Esophagus mucosa (tissue), 1 donor: ENCODE data around the gene THY1. TPM values are rescaled to one million over a fixed set of nuclear protein-coding genes. Genes with fewer than 3 reads are reported as not detected.

Experiments used
- ATAC-seq: fragments of 200-7000 bp; cut with Tn5 transposase; one replicate; pipeline ENCODE4 v1.9.1; 2020
- total RNA-seq: library from RNA; stranded (reverse); gene quantifications from one replicate; pipeline ENCODE4 v1.2.4, GENCODE V29; 2023
- donor health status: DM: yes; HTN: yes; CAD: no.

Gene THY1
- total RNA-seq, 1 donor from 2014 or later = 3.6 TPM

DNA sequence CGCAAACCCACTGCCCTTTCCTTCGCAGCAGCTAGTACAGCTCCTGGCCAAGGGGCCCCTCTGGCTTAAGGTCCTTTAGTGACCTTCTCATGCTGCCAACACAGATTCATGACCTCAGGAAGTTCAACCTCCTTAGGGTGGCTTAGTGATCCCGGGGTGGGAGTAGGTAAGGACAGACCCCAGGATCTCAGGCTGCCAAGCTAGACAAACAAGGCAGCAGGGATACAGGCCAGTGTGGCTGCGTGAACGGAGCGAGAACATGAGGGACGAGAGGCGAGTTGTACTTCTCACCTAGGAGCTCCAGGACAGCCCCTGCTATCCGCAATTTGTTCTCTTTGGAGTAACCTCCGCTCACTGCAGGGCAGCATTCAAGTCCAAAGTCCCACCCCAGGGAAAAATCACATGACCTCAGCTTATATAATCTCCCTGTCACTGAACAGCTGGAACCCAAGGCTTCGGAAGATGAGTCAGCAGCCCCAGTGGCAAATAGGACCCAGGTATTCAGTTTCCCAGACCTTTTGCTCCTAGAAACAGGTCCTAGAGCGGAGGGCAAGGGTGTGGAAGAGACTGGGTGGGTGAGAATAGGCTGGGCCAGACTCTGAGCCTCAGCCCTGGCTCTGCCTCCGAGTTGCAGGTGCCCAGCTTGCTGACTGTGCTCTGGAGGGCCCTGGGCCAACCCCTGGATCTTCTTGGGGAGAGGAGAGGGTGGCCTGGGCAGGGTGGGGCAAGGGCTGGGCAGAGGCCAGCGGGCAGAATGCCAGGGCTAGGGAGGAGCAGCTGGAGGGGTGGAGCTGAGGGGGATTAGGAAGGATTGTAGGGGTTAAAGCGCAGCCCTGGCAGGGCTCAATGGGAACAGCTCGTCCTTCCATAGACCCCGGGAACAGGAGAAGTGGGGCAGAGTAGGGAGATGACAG is 54.6 kb downstream of the THY1 start:
- ATAC-seq = peak; percentile 85

DNA sequence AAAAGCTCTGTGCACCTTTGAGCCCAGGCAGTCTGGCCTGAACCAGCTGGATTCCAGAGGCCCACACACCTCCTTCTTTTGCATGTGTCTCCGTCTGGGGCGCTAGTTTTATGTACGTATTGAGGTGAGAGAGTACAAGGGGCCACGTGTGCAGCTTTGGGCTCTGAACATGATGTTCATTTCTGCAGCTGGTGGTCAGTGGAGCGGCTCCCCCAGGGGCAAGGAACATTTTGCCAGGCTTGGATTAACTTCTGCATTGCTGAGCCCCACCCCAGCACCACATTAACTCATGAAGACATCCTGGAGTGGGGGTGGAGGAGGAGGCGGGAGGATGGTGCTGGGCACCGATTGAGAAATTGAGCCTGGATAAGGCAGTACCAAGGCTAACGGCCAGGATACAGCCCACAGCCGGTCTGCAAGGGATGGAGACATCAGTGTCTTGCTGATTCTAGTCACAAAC is 55.3 kb downstream of the THY1 start:
- peak; percentile 29 for ATAC-seq

Other genes starting within 250 kb of the THY1 start
- gene NHERF4, start 237.7 kb downstream of the THY1 start, total RNA-seq = not detected
- gene CBL, start 216.8 kb downstream of the THY1 start, total RNA-seq = 11.0 TPM
- 25.0 TPM for gene MCAM, start 106.0 kb downstream of the THY1 start, total RNA-seq
- gene RNF26, start 88.6 kb downstream of the THY1 start, total RNA-seq = 22.2 TPM
- 2.0 TPM for gene C1QTNF5, start 82.3 kb downstream of the THY1 start, total RNA-seq
- gene MFRP, start 76.5 kb downstream of the THY1 start, total RNA-seq = not detected
- gene USP2, start 41.5 kb downstream of the THY1 start, total RNA-seq = 2.8 TPM